Choroid plexus epithelial cell (primary cell): ENCODE results near the gene RTP1.

Experiments used
- DNase-seq: peaks from one replicate; pipeline ENCODE4 v3.0.0-alpha.2; 2010; ENCODE audit warnings: low read depth
- H3K4me3 ChIP-seq: 2 replicates; pipeline ENCODE4 v1.5.1; 2011; ENCODE audit warnings: low read depth, mild to moderate bottlenecking, control low read depth, low read length, moderate library complexity
- CTCF ChIP-seq: conservative IDR thresholded peaks from 2 replicates; pipeline ENCODE4 v1.5.1; 2011; ENCODE audit warnings: low read depth, mild to moderate bottlenecking, control low read depth, inconsistent platforms, low read length, moderate library complexity

RTP1 gene

GRCh38 chr3:187215460-187215859 lies 18.2 kb downstream of the RTP1 start:
- H3K4me3 ChIP-seq = no peak overlapping the region
- no peak for DNase-seq
- no peak for TF ChIP-seq CTCF

- DNase-seq = no peak
- no peak for TF ChIP-seq CTCF
- no peak overlapping the region for H3K4me3 ChIP-seq
Measured at GRCh38 chr3:187222801-187223200, 25.5 kb downstream of the RTP1 start.

- H3K4me3 ChIP-seq = no peak overlapping the region
- peak; percentile 49 for DNase-seq
- TF ChIP-seq CTCF = no peak
Measured at GRCh38 chr3:187223799-187224198, 26.5 kb downstream of the RTP1 start.

GRCh38 chr3:187227658-187228258 lies 30.5 kb downstream of the RTP1 start:
- H3K4me3 ChIP-seq = no peak overlapping the region
- TF ChIP-seq CTCF = no peak
- peak; percentile 84 for DNase-seq

GRCh38 chr3:187228740-187229139 lies 31.5 kb downstream of the RTP1 start:
- no peak for DNase-seq
- H3K4me3 ChIP-seq = no peak overlapping the region
- TF ChIP-seq CTCF = no peak

- DNase-seq = no peak
- TF ChIP-seq CTCF = no peak
- no peak overlapping the region for H3K4me3 ChIP-seq
Measured at GRCh38 chr3:187230011-187230410, 32.7 kb downstream of the RTP1 start.

GRCh38 chr3:187236962-187237361 lies 39.7 kb downstream of the RTP1 start:
- DNase-seq = no peak
- TF ChIP-seq CTCF = no peak
- H3K4me3 ChIP-seq = no peak overlapping the region
